Prostate gland (tissue), 2 donors: ENCODE measurements around the gene SPHKAP. TPM values are rescaled to one million over a fixed set of nuclear protein-coding genes. Genes with fewer than 3 reads are reported as not detected.
"Not testable (repeated sequence)": the region's sequence is repeated elsewhere in the genome, so short reads cannot be mapped to it uniquely, and the experiment has no call there.

ENCODE experiments used
- DNase-seq: peaks from one replicate; pipeline ENCODE4 v3.0.0-alpha.2; 2019; ENCODE audit warnings: low spot score
- H3K27ac ChIP-seq, 2 donors: fragments of 200-600 bp; sonication (generic); 2 replicates each; pipeline ENCODE4 v1.5.1; 2017 to 2019
- H3K27me3 ChIP-seq: fragments of 200-600 bp; sonication (generic); replicated peaks from 2 replicates; pipeline ENCODE4 v1.5.1; 2019; ENCODE audit not compliant: insufficient read depth
- H3K36me3 ChIP-seq, 2 donors: fragments of 200-600 bp; sonication (generic); 1 replicate in 1 of 2; 2 replicates in 1 of 2; pipeline versions ENCODE4 v1.5.1 to v1.8.1; 2017 to 2019
- H3K4me1 ChIP-seq: fragments of 200-600 bp; sonication (generic); replicated peaks from 2 replicates; pipeline ENCODE4 v1.5.1; 2019
- H3K4me3 ChIP-seq, 2 donors: fragments of 200-600 bp; sonication (generic); 2 replicates each; pipeline ENCODE4 v1.5.1; 2017 to 2019
- H3K9me3 ChIP-seq: fragments of 200-600 bp; sonication (generic); 2 replicates; pipeline ENCODE4 v1.5.1; 2017
- POLR2A ChIP-seq: fragments of 450-650 bp; IDR thresholded peaks from one replicate; pipeline ENCODE4 v1.6.1; 2016; ENCODE audit warnings: antibody characterized with exemption, mild to moderate bottlenecking
- POLR2AphosphoS5 ChIP-seq: sonication (generic); formaldehyde crosslinking; IDR thresholded peaks from one replicate; pipeline ENCODE4 v1.6.1; 2017; ENCODE audit warnings: antibody characterized with exemption
- WGBS: methylation state at CpG from one replicate; pipeline ENCODE4 v1.1.5; 2018; 5-methylcytosine and 5-hydroxymethylcytosine counted together
- intact Hi-C: fragments of 100-400 bp; cut with DNase I; formaldehyde crosslinking; loops from one replicate; pipeline ENCODE4 v1.14.2; 2022
- total RNA-seq, 2 donors: library from RNA; depleted of rRNA; stranded (reverse); fragments of >200 nt; gene quantifications; one replicate each; pipeline ENCODE4 v1.1.0, GENCODE V29; 2016
- TF ChIP-seq, protein P1 (sequence below), 4 experiments: fragments of 200-600 bp in 2 of 4; fragments of 450-650 bp in 2 of 4; sonication (generic) in 2 of 4; IDR thresholded peaks; 1 replicate in 3 of 4; 2 replicates in 1 of 4; pipeline ENCODE4 v1.5.1; 2016 to 2019; ENCODE audit warnings: antibody characterized with exemption in 4 of 4, mild to moderate bottlenecking in 2 of 4, moderate library complexity in 2 of 4

SPHKAP gene
- total RNA-seq, 2 donors from 2014 or later, result 0.09 to 0.57 TPM

DNA sequence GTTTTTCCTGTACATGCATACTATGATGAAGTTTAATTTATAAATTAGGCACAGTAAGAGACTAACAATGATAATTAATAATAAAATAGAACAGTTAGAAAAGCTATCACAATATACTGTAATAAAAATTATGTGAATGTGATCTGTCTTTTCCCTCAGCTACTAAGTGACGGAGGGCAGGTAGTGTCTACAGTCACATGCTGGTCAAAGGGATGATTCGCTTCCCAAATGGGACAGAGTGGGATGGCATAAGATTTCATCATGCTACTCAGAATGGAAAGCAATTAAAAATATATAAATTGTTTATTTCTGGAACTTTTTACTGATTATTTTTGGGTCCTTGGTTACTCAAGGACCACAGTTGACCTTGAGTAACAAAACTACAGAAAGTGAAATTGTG is 238.5 kb downstream of the SPHKAP start:
- no peaks in the 10 kb centered on the region for H3K9me3 ChIP-seq
- TF ChIP-seq, protein P1, sequence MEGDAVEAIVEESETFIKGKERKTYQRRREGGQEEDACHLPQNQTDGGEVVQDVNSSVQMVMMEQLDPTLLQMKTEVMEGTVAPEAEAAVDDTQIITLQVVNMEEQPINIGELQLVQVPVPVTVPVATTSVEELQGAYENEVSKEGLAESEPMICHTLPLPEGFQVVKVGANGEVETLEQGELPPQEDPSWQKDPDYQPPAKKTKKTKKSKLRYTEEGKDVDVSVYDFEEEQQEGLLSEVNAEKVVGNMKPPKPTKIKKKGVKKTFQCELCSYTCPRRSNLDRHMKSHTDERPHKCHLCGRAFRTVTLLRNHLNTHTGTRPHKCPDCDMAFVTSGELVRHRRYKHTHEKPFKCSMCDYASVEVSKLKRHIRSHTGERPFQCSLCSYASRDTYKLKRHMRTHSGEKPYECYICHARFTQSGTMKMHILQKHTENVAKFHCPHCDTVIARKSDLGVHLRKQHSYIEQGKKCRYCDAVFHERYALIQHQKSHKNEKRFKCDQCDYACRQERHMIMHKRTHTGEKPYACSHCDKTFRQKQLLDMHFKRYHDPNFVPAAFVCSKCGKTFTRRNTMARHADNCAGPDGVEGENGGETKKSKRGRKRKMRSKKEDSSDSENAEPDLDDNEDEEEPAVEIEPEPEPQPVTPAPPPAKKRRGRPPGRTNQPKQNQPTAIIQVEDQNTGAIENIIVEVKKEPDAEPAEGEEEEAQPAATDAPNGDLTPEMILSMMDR (IDR thresholded peaks at IDR 0.05), result no peak
- TF ChIP-seq POLR2AphosphoS5, result no peak
- H3K27ac ChIP-seq, result no peak overlapping the region
- WGBS, result 94% methylated on average over 2 of the region's 2 CpGs
- intact Hi-C loops, result no loop called here
- H3K4me1 ChIP-seq, result no peaks in the 10 kb centered on the region
- no peak for DNase-seq
- no peaks in the 10 kb centered on the region for H3K27me3 ChIP-seq
- H3K4me3 ChIP-seq, result no peak overlapping the region
- H3K36me3 ChIP-seq, result no peaks in the 10 kb centered on the region

DNA sequence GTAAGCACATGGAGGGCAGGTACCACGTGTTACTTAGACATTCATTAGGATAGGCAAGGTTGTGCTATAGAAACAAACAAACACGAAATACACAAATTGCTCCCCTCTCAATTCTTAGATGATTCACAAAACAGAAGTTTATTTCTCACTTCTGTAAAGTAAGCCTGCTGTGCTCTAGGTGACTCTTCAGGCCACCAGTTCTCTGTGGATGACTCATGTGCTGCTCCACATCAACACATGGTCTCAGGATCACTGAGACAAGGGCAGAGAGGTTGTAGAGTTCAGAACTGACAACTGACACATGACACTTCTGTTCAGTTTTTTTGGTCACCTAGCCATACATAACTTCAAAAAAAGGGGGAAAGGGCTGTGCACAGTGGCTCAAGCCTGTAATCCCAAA is 239.5 kb downstream of the SPHKAP start:
- no peaks in the 10 kb centered on the region for H3K4me1 ChIP-seq
- no peak for DNase-seq
- H3K36me3 ChIP-seq, result no peaks in the 10 kb centered on the region
- TF ChIP-seq, protein P1 (IDR thresholded peaks at IDR 0.05), result no peak
- no peak for TF ChIP-seq POLR2A
- no peak for TF ChIP-seq POLR2AphosphoS5
- H3K27ac ChIP-seq, result no peak overlapping the region
- no peaks in the 10 kb centered on the region for H3K27me3 ChIP-seq
- intact Hi-C loops, result no loop called here
- 85% methylated on average over 2 of the region's 2 CpGs for whole genome bisulfite sequencing
- no peaks in the 10 kb centered on the region for H3K9me3 ChIP-seq
- no peak overlapping the region for H3K4me3 ChIP-seq

DNA sequence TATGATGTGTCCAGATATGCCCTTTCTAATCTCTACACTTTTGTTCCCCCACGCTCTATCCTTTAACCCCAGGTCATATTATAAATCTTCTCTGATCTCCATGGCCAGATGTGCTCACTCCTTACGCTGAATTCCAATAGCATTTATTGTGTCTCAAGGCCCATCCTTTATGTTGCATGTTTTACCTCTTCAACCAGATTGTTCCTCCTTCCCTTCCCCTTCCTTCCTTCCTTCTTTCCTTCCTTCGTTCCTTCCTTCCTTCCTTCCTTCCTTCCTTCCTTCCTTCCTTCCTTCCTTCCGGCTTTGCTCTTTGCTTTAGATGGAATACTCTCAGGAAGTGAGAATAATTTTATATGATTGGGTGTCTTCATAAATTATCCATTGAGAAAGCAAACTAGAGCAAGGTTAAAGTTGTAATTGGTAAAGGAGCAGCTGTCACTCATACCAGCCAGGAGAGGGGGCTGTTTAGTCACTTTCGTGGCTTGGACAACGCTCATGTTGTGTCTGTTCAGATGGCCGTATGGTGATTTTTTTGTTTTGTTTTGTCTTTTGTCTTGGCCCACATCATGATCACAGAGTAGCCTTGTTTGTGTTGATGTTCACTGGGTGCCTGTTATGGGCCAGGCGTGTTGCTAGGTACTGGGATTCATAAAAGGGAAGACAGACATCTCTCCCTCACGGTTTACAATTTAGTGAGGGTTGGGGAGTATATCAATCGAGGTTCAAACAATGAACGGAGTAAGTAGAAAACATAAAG is 242.0 kb downstream of the SPHKAP start:
- Histone ChIP-seq H3K4me1 (no peaks in the 10 kb centered on the region), H3K27me3 (no peaks in the 10 kb centered on the region), H3K36me3 (no peaks in the 10 kb centered on the region), H3K4me3 (no peak overlapping the region), H3K9me3 (no peaks in the 10 kb centered on the region), H3K27ac (no peak overlapping the region)
- no peak for DNase-seq
- 45% methylated on average over 11 of the region's 11 CpGs for WGBS
- TF ChIP-seq POLR2AphosphoS5, result no peak
- TF ChIP-seq, protein P1 (IDR thresholded peaks at IDR 0.05), result peak in 1 of 4 experiments; percentile 8
- TF ChIP-seq POLR2A, result no peak
- intact Hi-C loops, result no loop called here

DNA sequence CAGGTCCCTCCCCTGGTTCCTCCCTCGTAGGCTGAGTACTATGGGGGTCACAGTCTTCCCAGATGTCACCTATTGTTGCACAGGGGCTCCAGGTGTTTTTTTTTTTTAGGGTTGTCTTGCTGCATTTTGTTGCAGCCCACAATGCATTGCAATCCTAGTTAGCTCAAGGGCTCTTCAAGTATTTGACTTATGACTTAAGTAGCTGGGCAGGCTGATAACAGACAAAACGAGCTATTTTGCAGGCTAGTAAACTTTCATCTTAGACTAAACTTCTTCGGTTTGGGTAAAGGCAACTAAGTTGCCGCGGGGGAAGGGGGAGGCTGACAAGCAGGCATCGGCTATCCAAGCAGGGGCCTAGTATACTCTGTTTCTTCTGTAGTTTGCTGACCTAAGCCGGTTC is 245.2 kb downstream of the SPHKAP start:
- intact Hi-C loops, H3K27me3 ChIP-seq: not testable (repeated sequence)
- 34% methylated on average over 7 of the region's 7 CpGs for WGBS

DNA sequence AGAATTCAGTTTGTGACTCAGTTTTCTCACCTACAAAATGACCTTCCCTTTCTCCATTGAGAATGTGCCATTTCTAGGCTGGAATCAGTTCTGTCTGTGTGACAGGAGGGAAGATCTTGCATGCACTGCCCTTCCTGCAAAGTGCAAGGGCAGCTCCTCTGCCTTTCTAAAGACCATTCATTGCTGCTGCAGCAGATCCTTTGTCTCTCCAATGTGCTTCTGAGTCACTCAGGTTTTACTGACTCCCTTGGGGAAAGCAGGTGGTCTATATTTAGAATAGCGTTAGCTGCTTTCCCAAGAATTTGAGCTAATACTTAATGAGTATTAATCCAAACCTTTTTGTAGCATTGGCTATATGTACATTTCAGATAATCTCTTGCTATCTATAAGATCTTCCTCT is 247.6 kb downstream of the SPHKAP start:
- WGBS, result 47% methylated on average over 1 of the region's 1 CpG
- no peaks in the 10 kb centered on the region for H3K36me3 ChIP-seq
- no peaks in the 10 kb centered on the region for H3K4me1 ChIP-seq
- H3K27ac ChIP-seq, result no peak overlapping the region
- no peak for DNase-seq
- TF ChIP-seq POLR2A (no peak), POLR2AphosphoS5 (no peak)
- TF ChIP-seq, protein P1 (IDR thresholded peaks at IDR 0.05), result no peak
- intact Hi-C loops, result no loop called here
- no peak overlapping the region for H3K4me3 ChIP-seq
- peaks cover 4% of the 10 kb centered on the region for H3K27me3 ChIP-seq
- H3K9me3 ChIP-seq, result no peaks in the 10 kb centered on the region

More for the DNA sequence above, 245.2 kb downstream of the SPHKAP start:
- not testable (repeated sequence) for DNase-seq, H3K27ac ChIP-seq, H3K4me1 ChIP-seq, H3K4me3 ChIP-seq, H3K9me3 ChIP-seq, H3K36me3 ChIP-seq
